GM18520 (cell line): Measurements from ENCODE around the gene DERL2.

Experiments
- ATAC-seq: cut with Tn5 transposase; IDR thresholded peaks from one replicate; pipeline ENCODE4 v1.9.1; 2021; ENCODE audit not compliant: unreplicated experiment

Gene DERL2

DNA sequence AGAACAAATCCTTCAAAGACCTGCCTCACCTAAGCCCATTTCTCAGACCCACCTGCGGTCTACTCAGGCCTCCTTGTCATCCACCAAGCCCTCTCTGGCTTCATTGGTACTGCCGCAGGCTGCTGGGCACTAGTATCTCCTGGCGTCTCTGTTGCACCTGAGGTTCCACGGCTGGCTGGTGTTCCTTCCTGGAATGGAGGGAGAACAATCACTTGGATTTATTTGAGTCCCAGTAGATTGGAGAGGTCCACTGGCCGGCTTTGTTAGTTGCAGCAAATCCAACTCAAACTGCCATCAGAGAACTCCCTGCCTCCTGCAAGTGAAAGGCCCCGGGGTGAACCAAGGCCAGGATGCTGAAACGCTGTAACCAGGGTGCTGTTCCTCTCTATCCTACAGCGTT, 15.7 kb upstream of the DERL2 start:
- ATAC-seq, result no peak

DNA sequence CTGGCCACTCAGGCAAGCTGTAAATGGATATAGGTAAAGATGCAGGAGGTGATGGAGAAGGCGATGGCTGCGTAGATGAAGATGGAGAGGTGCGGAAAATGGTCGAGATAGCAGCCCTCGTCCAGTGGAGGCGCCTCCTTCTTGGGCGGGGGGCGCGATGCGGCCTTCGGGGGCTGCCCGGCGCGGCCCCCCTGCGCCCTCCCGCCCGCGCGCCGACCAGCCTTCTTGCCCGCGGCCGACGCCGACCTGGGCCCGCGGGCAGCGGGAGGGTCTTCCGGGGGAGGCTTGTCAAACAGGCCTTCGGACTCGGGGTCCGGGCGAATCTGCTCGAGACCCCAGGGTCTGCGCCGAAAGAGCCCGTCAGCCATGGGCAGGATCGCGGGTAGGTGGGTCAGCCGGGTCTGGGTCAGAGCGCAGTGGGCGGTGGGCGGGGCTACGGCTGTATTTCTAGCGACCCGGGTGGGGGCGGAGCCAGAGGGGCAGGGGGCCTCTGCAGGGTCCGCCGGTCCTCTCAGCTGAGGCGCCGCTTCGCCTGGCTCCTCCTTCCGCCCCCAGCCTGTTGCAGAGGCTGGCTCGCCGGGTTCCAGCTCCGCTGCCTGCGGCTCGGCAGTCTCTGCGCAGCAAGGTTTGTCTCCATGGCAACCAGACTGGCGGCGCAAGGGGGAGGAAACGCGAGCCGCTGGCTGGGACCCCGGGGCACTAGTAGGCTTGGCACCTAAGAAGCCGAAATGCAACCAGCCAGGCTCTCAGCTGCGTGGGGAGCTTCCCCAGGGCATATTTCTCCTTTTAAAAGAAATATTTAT, 14.8 kb upstream of the DERL2 start:
- ATAC-seq, result no peak

DNA sequence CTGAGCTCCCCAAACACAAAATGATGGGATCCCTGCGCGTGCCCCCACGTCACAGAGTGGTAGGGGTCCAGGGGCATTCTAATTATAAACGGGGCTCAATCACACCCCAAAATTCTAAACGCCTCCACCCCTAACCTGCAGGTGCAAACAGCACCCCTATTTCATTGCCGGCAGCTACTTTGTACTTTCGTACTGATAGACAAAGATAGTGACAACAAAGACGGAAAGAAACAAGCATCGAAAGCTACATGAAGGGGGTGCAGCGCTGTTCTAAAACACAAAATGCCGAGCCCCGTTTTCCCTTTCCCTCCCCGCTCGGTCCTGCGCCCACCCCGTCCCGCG, 14.2 kb upstream of the DERL2 start:
- no peak for ATAC-seq

DNA sequence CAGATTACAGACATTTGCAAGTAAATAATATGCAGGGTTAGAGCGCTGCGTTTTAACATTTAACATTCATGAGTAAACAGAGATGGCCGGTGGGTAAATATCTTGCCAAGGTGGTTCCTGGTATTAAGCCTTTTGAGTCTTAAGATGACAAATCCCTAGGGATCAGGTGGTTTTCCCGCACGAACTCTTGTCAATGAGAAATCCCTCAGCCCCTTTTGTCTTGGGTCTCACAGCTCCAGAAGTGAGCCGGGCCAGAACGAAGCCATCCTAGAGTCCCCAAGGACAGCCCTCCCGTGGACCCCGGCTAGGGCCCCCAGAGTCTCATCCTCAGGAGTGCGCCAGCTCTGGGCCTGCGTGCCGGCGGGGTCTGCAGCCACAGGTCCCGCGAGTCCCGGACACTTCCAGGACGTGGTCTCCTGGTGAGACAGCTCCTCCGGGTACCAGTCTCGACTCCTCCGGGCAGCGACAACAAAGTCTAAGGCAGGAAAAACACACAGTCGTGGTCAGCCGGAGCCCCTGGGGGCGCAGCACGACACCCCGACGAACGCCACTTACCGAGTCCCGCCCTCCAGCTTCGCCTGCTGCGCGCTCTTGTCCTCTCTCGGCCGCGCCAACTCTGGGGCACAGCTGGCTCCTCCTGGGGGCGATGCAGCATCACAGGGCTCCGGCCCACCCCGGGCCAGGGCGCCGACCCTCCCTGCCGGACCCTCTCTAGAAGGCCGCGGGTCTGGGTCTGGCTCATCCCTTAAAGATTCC, 13.7 kb upstream of the DERL2 start:
- ATAC-seq, result no peak

DNA sequence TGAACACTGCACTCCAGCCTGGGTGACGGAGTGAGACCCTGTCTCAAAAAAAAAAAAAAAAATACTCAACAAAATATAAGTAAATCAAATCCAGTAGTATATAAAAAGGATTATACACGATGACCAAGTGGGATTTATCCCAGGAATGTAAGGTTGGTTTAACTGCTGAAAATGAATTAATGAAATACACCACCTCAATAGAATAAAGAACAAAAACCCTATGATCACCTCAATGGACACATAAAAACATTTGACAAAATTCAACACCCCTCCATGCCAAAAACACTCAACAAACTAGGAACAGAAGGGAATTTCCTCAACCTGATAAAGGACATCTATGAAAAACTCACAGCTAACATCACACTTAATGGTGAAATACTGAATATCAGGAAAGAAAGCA, 7.0 kb upstream of the DERL2 start:
- ATAC-seq, result no peak

DNA sequence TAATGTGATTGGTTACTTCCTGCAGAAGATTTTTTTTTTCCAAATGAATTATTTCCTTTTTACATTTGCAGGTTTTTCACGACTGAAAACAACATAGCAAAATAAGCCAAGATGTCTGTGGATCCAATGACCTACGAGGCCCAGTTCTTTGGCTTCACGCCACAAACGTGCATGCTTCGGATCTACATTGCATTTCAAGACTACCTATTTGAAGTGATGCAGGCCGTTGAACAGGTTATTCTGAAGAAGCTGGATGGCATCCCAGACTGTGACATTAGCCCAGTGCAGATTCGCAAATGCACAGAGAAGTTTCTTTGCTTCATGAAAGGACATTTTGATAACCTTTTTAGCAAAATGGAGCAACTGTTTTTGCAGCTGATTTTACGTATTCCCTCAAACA, 2.8 kb upstream of the DERL2 start:
- no peak for ATAC-seq

DNA sequence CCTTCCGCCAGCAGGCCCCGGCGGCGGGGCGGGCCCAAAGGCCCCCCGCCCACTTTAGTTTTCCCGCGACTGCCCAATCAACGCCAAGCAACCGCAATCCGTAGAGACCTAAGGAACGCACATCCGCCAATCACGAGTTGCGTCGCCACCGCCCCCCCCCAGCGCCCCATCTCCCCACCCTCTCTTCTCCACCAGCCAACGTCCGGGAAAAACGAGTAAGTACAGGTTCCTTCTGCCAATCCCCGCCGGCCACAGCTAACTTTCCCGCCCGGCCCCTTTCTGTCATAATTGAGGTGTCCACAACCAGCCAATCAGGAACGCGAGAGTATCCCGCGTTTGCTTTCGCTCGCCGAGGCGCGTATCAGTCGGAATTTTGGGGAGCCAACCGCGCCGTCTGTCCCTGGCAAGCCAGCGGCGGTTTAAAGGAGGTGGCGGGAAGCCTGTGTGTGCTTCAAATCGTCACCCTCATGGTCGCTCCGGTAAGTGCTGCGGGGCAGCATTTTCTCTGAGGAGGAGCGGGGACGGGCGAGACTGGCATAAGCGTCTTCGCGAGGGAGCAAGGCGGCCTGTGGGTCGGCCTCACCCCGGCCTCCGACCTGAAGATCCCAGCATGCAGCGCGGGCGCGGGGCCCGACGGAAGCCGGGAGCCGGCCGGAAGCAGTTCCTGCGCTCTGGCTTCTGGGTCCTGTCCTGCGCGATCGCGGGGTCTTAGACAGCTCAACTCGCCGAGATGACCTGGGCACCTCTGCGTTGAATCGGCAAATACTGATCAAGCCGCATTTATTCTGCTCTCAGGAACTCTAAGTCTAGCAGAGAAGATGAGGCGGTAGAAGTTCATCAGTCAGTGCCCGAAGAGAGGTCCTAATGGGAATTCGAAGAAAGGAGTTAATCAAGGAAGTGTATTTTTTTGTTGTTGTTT, 487 bp upstream of the DERL2 start, which contains the start of gene MIS12:
TSS of gene MIS12 (plus strand) at position 361 of the 919 bp plus-strand sequence. CDS start 2,297 bp downstream, outside the sequence.
- ATAC-seq, result peak; percentile 78

DNA sequence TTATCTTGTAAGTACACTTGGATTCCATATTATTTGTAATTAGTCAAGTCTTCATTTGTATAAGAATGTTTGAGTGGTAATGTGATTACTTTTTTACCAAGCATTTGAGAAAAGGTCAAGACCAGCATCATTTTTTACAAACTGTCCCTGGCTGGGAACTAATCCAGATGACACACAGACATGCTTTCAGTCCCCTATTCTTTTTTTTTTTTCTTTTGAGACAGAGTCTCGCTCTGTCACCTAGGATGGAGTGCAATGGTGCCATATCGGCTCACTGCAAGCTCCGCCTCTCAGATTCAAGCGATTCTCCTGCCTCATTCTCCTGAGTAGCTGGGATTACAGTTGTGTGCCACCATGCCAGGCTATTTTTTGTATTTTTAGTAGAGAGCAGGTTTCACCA, 4.5 kb downstream of the DERL2 start:
- ATAC-seq, result no peak

DNA sequence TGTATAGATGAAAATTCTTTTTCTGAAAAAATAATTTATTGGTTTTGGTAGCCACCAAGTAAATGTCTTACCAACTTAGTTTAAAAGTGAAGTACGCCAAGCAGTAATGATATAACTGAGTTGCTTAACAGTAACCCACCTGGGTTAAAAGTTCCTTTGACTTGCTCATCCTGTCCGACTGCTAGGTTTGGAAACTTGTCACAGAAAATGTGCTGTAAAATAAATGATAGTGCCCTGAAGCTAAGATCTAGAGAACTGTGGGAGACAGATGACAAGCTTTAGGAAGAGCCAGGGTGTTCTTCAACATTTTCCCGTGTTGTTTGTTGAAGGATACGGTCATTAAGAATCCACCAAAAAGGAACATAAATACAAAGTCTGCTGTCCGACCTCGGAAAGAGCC, 5.0 kb downstream of the DERL2 start:
- no peak for ATAC-seq

DNA sequence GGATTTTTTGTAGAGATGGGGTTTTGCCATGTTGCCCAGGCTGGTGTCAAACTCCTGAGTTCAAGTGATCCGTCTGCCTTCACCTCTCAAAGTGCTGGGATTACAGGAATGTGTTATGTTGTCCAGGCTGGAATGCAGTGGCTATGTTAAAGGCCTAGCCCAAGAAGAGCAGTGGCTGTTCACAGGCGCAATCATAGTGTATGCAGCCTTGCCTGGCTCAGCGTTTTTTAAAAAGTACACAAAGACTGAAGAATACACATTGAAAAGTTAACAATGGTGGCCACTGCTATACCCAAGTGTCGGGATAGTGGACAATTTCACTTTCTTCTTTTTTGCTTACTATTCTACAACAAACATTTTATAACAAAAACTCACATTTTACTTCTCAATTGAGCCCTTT, 7.0 kb downstream of the DERL2 start:
- no peak for ATAC-seq

DNA sequence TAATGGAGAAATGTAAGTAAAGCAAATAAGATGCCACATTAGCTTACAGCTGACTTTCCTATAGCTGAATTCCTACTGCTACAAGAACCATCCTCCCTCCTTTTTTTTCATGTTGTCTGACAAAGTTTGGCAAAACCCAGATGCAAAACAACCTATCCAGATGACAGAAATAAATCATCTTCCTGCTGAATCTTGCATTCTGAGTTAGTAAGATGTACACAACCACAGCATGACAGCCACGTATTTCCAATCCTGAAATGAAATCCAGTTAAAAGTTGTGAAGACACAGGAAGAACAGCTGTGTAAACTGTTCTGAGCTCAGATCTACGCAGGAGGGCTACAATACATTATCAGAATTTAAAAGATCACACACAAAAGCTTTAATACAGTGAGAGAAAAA, 12.1 kb downstream of the DERL2 start:
- ATAC-seq, result no peak

DNA sequence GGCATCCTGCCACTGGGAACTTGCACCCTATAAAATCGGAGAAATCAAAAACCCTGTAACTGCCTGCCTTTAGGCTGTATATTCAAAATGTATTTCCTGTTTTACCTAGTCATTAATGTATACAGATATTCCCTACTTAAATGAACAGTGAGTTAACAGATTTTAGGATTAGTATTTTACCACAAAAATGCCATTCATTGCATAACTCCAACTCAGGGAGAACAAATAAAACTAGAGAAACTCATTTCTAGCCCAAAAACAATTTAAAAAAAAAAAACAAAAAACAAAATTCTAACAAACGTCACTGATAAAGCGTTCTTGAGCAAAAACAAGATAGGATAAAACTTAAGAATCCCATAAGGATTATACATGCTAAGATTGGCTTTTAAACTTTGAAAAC, 13.5 kb downstream of the DERL2 start:
- ATAC-seq, result no peak

DNA sequence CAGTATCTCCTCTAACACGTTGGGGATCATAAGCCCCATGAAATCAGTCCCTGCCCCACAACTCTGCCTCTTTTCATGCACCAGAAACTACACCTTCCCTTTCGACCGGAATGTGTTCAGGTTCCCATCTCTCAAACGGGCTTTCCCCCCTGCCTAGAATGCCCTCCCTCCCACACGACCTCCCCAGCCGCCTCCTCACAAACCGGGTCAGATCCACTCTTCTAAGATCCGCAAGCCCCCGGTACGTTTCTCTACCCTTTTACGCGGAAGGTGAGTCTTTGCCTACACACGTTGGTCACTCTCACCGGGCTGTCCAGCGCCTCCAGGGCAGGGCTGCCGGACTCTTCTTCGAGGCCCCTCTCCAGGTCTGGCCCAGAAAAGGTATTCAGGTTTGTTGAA, 17.9 kb downstream of the DERL2 start:
- no peak for ATAC-seq

DNA sequence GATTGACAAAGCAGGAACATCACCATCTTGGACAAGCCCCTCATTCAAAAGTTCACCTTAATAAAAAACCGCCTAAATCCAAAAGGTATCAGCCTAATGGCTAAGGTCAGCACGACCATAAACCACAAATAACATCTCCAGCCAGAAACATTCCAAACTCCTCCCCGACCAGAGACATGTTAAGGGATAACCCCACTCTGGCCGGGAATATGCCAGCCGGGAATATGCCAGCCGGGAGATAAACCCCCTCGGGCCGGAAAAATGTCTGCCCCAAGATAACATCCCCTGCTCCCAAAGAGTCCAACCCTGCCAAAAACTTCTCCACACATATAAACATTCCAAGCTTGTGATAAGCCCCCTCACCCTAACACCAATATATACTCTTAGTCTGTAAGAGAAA, 18.6 kb downstream of the DERL2 start:
- no peak for ATAC-seq

DNA sequence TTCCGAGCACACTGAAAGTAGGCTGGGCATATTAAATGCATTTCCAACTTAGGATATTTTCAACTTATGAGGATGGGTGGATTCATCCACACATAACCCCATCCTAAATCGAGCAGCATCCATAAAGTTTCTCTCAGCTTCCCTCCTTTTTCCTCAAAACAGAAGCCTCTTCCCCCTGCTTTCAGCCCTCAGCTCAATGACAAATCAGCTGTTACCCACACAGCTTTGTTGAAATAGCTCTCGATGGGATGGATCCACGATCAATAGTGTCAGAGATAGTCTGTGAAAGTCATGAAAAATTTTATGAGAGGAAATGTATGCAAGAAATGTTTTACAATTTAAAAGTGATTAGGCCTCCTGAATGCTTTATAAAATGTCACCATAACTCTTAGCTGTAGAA, 19.7 kb downstream of the DERL2 start:
- ATAC-seq, result no peak

DNA sequence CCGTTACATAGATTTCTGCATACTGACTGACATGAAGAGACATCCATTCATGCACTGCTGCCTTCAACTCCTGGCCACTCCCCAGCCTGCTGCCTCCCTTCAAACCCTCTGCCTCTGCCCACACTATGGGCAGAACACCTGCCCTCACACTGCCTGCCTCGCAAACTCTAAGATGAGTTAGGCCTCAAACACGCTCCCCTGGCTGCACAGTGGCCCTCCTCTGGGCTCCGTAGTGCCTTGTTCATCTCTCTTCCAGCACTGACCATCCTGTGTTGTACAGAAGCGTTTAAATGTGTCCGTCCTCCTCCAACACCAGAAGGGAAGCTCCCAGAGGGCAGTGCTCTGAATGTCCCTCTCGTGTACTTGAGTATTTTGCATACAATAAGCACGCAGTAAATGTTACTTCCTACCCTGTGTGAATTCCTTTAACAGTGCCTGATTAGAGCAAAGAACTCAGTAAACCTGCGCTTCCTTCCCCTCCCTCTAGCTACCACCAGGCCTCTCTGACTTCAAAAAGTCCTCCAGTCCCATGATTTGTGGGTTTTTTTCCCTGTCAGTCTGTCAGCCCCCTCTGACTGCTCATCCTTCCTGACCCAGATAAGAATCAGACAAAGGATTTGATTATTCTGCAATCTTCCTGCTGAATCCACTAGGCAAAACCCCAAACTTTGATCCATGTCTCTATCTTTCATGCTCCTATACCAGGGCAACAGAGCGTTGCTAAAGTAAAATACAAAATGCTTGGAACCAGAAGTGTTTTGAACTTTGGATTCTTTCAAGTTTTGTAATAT, 21.1 kb downstream of the DERL2 start:
- no peak for ATAC-seq

DNA sequence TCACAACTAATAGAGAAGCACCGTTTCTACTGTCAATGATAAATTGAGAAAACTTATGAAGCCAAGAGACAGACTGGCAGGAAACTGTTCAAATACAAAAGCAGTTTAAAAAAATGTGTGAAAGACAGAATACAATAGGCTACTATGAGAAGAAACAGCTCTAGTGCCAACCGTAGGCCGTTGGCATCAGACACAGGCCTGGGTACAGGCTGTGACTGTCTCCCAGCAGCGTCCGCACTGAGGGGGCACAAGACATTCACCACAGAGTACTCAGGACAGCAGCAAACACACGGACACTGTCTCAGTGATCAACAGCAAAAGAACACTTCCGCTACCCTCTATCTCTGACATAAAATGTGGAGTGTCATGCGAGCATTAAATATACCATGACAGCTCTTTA, 39.2 kb downstream of the DERL2 start:
- no peak for ATAC-seq

DNA sequence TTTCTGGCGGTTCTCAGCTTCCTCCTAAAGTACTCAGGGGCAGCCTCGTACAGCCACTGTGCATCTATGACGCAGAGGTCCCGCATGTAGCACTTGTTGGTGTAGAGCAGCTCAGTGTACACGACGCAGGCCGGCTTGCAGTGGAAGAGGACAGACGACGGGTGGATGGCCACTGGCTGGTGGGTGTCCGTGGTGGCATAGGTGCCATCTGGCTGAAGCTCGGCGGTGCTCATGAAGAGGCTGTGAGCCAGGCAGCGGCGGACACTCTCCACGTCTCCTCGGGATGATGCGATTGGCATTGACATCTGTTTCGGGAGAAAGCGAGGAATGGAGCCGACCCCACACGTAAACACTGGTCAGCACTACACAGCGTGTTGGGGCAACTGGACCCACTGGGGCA, 41.8 kb downstream of the DERL2 start:
- ATAC-seq, result no peak

DNA sequence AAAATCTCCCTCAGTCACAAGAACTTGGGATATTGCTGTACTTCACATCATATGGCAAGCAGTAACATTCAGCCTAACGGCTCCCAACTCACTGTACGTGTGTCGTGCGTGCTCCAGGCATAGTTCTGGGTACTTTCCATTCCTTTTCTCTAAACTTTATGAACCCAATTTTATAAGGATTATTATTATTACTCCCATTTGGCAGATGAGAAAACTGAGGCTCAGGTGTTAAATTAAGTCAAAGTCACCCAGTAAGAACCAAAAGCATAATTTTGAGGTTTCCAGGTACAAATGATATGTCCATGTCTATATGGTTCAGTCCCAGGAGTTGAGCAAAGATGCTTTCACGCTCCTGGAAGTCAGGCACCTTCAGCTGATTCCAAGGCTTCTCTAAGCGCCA, 42.2 kb downstream of the DERL2 start:
- no peak for ATAC-seq

DNA sequence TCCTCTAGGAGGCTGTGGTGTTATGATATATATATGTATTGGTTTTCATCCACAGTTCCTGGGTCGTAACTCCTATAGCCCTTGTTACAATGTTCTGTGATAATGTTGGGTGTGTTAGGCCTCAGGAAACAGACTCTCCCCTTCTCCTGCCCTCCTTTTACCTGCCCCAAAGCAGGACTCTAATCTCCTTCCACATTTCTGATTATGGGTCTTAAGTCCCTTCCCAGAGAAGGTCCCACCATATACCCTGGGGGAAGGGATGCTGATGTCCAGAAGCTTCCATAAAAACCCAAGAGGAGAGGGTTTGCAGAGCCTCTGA, 46.6 kb downstream of the DERL2 start:
- ATAC-seq, result no peak
